DND-41 (cell line): ENCODE results near the gene CCDC92.

Experiments
- EZH2 ChIP-seq: IDR thresholded peaks from 3 replicates; pipeline ENCODE4 v1.6.1; 2012; ENCODE audit warnings: borderline replicate concordance, low read depth, mild to moderate bottlenecking, moderate library complexity, low read length, inconsistent platforms; ENCODE audit not compliant: severe bottlenecking
- TF ChIP-seq, protein P1 (sequence below): IDR thresholded peaks from 2 replicates; pipeline ENCODE4 v1.5.1; 2012; ENCODE audit warnings: borderline replicate concordance, low read length, moderate library complexity, mild to moderate bottlenecking; ENCODE audit not compliant: poor library complexity, severe bottlenecking; ENCODE audit errors: extremely low read depth

DNA sequence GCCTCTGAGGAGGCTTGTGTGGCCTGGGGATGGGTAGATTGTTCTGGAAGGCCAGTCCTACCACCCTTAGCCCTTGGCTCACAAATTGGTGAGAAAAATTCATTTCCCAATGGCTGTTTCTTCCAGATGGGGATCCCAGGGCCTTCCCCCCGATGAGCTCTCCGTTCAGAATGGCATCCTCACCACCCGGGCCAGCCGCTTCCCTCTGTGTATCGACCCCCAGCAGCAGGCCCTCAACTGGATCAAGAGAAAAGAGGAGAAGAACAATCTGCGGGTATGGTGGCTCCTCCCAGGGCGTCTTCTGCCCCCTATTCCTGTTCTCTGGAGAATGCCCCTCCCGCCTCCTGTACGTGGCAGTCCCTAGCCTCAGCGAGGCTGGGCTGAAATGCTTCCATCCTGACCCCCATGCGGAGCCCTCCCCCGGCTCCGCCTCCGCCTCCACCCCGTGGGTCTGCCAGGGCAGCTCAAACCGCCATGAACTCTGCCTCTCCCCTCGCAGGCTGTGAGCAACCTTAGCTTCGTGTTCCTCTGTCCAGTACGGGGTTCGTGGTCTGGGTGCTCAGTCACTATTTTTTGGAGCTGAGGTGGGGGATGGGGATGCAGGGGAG lies 57.8 kb downstream of the CCDC92 start:
- TF ChIP-seq, protein P1, sequence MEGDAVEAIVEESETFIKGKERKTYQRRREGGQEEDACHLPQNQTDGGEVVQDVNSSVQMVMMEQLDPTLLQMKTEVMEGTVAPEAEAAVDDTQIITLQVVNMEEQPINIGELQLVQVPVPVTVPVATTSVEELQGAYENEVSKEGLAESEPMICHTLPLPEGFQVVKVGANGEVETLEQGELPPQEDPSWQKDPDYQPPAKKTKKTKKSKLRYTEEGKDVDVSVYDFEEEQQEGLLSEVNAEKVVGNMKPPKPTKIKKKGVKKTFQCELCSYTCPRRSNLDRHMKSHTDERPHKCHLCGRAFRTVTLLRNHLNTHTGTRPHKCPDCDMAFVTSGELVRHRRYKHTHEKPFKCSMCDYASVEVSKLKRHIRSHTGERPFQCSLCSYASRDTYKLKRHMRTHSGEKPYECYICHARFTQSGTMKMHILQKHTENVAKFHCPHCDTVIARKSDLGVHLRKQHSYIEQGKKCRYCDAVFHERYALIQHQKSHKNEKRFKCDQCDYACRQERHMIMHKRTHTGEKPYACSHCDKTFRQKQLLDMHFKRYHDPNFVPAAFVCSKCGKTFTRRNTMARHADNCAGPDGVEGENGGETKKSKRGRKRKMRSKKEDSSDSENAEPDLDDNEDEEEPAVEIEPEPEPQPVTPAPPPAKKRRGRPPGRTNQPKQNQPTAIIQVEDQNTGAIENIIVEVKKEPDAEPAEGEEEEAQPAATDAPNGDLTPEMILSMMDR = no peak
- TF ChIP-seq EZH2 = no peak
